ENCODE data around the gene BHLHA15.
A peak's percentile ranks its signal among the peaks of the same experiment; 100 is the strongest.
"Not testable (repeated sequence)": the region's sequence is repeated elsewhere in the genome, so short reads cannot be mapped to it uniquely, and the experiment has no call there.

Gene BHLHA15

GRCh38 chr7:98211676-98212531, 665 bp downstream of the BHLHA15 start:
- no peak for DNase-seq

DNA sequence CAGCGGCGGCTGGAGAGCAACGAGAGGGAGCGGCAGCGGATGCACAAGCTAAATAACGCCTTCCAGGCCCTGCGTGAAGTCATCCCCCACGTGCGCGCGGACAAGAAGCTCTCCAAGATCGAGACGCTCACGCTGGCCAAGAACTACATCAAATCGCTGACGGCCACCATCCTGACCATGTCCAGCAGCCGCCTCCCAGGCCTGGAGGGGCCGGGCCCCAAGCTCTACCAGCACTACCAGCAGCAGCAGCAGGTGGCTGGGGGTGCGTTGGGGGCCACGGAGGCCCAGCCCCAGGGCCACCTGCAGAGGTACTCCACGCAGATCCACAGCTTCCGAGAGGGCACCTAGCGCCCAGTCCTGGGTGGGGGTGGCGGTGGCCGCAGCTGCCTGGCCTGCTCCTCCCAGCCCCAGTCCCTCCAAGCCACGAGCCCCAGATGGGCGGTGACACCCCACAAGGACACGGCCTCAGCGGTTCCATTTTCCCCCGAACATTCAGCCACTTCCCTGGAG, 1.3 kb downstream of the BHLHA15 start:
- DNase-seq, result no peak

DNA sequence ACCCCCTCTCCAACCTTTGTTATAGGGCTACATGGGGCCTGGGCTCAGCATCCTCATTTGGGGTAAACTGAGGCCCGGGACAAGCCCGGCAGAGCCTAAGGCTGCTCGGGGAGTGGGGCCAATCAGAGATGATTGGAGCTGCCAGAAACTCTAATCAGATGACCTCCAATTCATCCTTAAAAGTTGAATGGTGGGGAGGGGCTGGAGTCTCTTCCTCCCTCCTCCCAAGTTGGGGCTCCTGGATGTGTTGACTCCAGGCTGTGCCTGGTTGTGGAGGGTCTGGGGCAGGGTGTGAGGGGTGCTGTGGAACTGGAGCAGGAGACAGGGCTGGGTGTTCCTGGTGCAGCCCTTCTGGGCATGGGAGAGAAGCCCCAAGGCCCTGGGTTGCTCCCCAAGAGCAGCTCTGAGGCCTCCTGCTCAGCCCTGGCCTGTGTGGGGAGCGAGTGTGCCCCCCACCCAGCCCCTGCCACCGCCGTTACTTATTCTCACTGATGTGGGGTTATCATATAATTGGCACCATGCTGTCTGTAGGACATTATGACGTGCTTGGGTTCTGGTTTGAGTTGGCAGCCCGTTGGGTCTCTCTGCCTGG, 2.2 kb downstream of the BHLHA15 start:
- no peak for DNase-seq

DNA sequence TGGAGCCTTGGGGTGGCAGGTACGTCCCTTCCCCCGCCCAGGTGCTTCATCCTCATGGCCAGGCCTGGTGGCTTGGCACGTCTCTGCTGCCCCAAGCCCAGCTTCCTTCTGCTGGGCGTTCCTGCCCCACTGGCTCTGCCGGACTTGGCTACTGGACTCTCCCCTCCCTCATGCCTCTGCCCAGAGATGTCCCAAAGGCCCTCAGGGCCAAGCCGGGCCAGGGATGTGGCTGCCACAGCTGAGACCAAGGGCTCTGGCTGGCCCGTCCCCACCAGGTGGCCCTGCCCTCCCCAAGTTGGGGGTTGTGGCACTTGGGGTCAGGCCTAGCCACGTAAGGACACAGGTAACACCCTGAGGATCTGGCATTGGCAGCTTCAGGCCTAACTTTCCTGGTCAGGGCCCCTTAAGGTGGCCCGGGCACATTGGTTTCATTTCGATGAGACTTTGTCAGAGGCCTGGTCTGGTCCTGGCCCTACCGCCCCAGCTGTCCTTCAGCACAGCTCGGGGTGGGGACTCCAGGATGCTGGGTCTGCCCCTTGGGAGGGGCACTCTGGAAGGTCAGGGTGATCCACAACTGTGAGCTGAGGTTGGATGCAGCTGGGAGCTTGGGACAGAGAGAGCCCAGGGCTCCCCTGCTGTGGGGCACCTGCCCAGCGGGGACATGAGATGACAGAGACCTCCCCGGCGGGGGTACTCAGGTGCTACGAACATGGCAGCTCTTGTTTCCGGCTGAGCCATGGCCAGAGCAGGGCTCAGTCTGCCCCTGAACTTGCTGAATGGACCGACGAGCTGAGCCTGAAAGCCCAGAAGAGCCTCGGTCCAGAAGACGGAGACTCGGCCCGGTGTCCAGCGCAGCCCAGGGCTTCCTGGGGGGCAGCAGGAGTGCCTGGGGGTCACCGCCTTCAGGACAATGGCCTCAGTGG, 2.9 kb downstream of the BHLHA15 start:
- no peak for DNase-seq

DNA sequence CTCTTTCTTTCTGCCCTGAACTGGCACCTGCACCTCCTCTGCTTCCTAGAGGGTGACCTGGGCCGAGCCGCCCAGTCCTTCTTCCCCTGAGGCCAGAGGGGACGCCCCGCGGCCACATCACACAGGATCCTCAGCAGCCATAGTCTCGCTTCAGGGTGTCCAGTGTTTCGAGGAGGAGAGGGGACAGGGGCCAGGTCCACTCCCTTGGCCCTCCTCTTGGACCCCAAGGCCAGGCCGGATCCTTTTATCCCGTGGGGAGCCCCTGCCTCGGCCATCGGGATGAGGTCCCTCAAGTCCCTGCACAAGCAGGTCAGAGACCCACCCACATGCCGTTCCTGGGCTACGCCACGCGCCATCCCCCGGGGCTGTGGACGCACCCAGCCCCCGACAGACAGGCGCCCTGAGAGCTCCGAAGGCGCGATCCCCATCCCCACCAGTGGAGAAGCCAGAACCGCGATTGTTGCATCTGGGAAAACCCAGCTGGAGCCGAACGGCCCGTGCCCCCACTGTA, 3.6 kb downstream of the BHLHA15 start:
- no peak for DNase-seq

DNA sequence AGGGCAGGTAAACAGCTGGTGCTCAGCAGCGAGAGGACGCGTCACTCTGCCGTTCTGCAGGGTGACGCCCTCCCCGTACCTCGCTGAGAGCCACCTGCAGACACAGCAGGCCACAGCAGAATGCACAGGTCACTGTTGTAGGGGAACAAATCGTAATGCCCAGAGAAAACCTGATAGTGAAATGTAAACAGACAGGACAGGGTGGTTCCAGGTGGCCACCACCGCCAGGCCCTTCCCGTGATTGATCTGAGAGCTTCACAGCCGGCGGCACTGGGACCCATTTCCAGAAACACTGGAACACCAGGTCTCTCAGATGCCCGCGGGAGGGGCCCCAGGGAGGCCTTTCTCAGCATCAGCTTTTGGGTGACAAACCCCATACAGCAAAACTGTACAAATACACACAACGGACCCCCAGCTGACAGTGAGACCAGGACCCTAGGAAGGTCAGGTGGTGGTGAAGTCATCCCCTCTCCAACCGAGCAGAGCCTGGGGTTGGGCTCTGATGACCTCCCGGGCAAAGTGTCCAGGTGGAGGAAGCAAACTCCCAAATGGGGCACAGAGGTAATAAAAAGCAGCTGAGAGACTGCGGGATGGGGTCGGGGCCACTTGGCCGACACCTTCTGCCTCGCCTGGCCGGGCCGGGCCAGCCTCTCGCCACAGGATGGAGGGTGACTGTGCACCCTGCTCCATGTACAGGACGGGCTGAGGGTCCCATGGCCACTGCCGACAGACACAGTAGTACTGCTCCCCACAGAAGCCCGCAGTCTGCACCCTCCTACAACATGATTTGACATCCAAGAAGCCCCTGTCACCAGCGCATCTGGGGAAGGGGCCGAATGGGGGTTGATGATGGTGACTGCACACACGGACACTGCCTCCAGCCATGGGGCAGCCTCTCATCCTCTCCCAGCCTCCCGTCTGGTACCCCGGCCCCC, 4.6 kb downstream of the BHLHA15 start:
- no peak for DNase-seq

DNA sequence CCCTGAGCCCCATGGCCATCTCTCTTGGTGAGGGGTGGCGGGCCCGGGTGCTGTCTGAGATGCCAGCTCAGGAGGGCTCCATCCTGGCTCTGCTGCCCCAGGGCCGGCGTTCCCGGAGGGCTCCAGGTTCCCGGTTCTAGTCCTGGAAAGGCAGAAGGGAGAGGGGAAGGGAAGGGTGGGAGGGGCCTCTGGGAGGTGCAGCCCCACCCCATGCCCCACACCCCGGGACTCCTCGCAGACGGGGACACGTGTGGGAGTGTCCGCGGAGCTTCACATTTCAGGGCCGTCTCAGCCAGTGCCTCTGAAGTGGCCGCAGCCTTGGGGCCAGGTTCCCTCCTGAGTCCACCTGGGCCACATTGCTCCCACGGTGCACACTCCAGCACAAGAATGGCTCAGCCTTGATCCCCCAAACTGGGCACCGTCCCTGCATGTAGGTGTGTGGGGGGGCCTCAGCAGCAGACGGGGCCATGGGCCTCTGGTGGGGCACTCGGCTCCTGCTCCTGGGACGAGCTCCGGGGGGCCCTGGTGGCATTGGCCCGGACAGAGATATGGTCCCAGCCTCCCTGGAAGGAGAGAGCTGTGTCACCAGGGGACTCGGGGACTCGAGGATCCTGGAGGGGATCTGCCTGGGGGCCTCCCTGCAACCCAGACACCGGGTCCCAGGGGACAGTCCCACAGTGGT, 5.8 kb downstream of the BHLHA15 start:
- no peak for DNase-seq

- DNase-seq, result peak; percentile 59
Observed at GRCh38 chr7:98217623-98218582, 6.7 kb downstream of the BHLHA15 start.

DNA sequence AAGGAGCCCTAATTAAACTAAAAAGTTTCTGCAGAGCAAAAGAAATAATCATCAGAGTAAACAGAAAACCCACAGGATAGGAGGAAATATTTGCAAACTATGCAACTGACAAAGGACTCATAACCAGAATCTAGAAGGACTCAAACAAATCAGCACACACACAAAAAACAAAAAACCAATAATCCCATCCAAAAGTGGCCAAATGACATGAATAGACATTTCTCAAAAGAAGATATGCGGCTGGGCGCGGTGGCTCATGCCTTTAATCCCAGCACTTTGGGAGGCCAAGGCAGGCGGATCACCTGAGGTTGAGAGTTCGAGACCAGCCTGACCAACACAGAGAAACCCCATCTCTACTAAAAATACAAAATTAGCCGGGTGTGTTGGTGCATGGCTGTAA, 8.1 kb downstream of the BHLHA15 start:
- DNase-seq, result not testable (repeated sequence)

GRCh38 chr7:98221611-98222532, 10.6 kb downstream of the BHLHA15 start:
- DNase-seq, result no peak

DNA sequence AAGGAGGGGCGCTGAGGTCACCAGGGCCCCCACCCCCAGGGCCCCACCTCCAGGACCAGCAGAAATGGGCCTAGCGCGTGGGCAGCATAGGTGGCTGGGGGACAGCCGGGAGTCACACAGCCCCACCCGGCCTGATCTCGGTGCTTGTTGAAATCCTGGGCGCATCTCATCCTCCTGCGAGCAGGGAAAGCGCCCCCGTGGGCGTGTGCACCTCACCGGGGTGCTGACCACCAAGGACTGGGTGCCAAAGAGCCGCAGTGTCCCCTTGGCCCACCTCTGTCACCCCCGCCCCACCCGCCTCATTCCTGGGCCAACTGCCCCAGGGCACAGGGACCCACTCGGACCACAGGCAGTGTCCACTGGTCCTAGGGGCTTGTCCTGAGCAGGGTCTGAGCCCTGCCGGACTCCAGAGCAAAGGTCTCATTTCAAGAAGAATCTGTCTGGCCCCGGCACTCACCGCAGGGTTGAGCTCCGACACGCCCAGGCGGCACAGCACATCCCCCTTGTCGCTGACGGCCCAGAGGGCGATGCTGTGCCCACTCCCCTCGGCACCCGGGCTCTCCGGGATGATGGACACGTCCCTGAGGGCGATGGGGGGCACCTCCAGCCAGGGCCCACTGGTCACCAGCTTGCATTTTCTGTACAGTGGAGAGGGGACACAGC, 11.4 kb downstream of the BHLHA15 start:
- no peak for DNase-seq

DNA sequence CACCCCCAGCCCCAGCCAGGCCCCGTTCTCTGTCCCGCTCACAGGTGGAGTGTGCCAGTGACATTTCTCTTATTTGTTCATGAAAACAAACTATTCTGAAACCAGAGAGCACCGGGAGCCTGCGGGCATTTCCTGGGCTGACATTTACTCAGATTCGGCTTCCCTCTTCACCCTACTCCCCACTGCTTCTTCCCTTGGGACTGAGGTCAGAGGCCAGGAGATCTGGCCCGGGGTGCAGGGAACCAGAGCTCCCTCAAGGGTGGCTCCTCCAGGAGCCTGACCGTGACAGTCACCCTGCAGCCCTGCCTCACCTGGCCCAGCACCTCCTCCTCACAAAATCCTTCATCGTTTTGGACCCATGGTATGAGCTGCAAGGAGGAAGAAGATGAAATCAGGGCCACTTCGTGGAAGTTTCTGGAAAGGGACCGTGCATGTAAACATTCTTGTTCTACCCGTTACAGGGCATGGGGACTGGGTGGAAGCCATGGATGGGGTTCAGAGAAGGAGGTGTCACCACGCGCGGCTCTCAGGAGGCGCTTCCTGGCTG, 12.2 kb downstream of the BHLHA15 start:
- no peak for DNase-seq

- DNase-seq, result no peak
Observed at GRCh38 chr7:98223898-98224700, 12.9 kb downstream of the BHLHA15 start.

GRCh38 chr7:98224701-98225181, 13.5 kb downstream of the BHLHA15 start:
- no peak for DNase-seq

- DNase-seq, result no peak
Observed at GRCh38 chr7:98225913-98226614, 14.8 kb downstream of the BHLHA15 start.

DNA sequence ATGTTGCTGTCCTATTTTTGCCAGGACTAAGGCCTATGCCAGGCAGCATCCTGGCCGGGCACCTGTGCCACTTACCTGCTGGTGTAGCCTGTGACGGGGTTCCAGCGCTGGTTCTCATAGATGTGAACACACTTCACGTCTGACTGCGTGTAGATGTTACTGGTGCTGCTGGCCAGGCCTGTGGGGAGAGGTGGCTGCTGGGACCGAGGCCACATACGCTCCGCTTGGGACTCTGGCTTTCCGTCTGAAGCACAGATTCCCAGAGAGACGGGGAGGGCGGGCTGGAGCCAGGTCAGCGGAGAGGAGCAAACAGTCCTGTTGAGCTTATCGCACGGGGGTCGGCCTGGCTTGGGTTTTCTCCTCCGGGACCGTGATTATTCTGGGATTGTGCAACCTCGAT, 16.7 kb downstream of the BHLHA15 start:
- no peak for DNase-seq
